Common myeloid progenitor, CD34-positive (primary cell): ENCODE measurements around the gene SYT4. TPM values are rescaled to one million over a fixed set of nuclear protein-coding genes. Genes with fewer than 3 reads are reported as not detected.
"Not testable (repeated sequence)": the region's sequence is repeated elsewhere in the genome, so short reads cannot be mapped to it uniquely, and the experiment has no call there.

Experiments
- CTCF ChIA-PET: fragments of 350-600 bp; sonication (Branson Sonifier 250); formaldehyde crosslinking; loops from one replicate; lab custom pipeline; 2021; ENCODE audit warnings: antibody characterized with exemption; lab: Charles Lee
- POLR2A ChIA-PET: fragments of 350-600 bp; sonication (Branson Sonifier 250); formaldehyde crosslinking; loops from one replicate; lab custom pipeline; 2021; ENCODE audit warnings: antibody characterized with exemption; lab: Charles Lee
- DNase-seq, 3 donors: peaks; one replicate each; pipeline versions ENCODE4 v3.0.0 to v3.0.0-alpha.2; 2013
- H3K27ac ChIP-seq, 2 experiments: 1 replicate in 1 of 2; 2 replicates in 1 of 2; pipeline ENCODE4 v1.7.0; 2013; ENCODE audit warnings: inconsistent platforms in 2 of 2, low read length in 2 of 2, mild to moderate bottlenecking in 2 of 2, low read depth in 1 of 2, moderate library complexity in 1 of 2; ENCODE audit not compliant: severe bottlenecking in 2 of 2, insufficient read depth in 1 of 2, poor library complexity in 1 of 2
- H3K27me3 ChIP-seq, 5 experiments: replicated peaks in 2 of 5; 1 replicate in 3 of 5; 2 replicates in 2 of 5; pipeline versions ENCODE4 v1.6.1 to v1.7.0; 2013; ENCODE audit warnings: low read length in 4 of 5, mild to moderate bottlenecking in 2 of 5, moderate library complexity in 2 of 5, inconsistent platforms in 1 of 5; ENCODE audit not compliant: insufficient read depth in 5 of 5, control insufficient read depth in 4 of 5
- H3K36me3 ChIP-seq, 4 experiments: 1 replicate in 2 of 4; 2 replicates in 2 of 4; pipeline versions ENCODE4 v1.6.1 to v1.7.0; 2013; ENCODE audit warnings: low read length in 3 of 4, control low read depth in 1 of 4, mild to moderate bottlenecking in 1 of 4; ENCODE audit not compliant: control insufficient read depth in 4 of 4, insufficient read depth in 4 of 4
- H3K4me1 ChIP-seq, 4 experiments: 1 replicate in 3 of 4; 2 replicates in 1 of 4; pipeline versions ENCODE4 v1.6.1 to v1.7.1; 2013; ENCODE audit warnings: low read length in 3 of 4, mild to moderate bottlenecking in 3 of 4, control low read depth in 1 of 4, inconsistent platforms in 1 of 4, moderate library complexity in 1 of 4; ENCODE audit not compliant: control insufficient read depth in 4 of 4, insufficient read depth in 4 of 4; ENCODE audit errors: control extremely low read depth in 1 of 4
- H3K4me3 ChIP-seq, 7 experiments: 1 replicate in 4 of 7; 2 replicates in 3 of 7; pipeline versions ENCODE4 v1.5.1 to v1.7.0; 2013; ENCODE audit warnings: mild to moderate bottlenecking in 7 of 7, low read length in 6 of 7, moderate library complexity in 6 of 7, inconsistent platforms in 2 of 7, low read depth in 2 of 7, control low read depth in 1 of 7; ENCODE audit not compliant: insufficient read depth in 4 of 7, control insufficient read depth in 1 of 7; ENCODE audit errors: extremely low read depth in 1 of 7
- H3K9me3 ChIP-seq, 5 experiments: 1 replicate in 4 of 5; 2 replicates in 1 of 5; pipeline versions ENCODE4 v1.6.1 to v1.7.1; 2013; ENCODE audit warnings: low read length in 4 of 5, mild to moderate bottlenecking in 2 of 5, inconsistent platforms in 1 of 5, low read depth in 1 of 5, moderate library complexity in 1 of 5; ENCODE audit not compliant: control insufficient read depth in 4 of 5, insufficient read depth in 2 of 5; ENCODE audit errors: control extremely low read depth in 1 of 5
- WGBS: methylation state at CpG from one replicate; pipeline ENCODE4 v1.1.5; 2013; ENCODE audit not compliant: insufficient coverage; 5-methylcytosine and 5-hydroxymethylcytosine counted together
- polyA plus RNA-seq: library from polyadenylated mRNA; unstranded; fragments of 120-200 nt; gene quantifications from one replicate; pipeline ENCODE4 v1.2.1, GENCODE V29; 2013

SYT4 gene
- polyA plus RNA-seq = not detected

GRCh38 chr18:43277164-43277600 lies at the start of gene SYT4:
SYT4 (minus strand) TSS chr18:43277490; CDS start chr18:43277281, 209 bp downstream.
- ChIA-PET POLR2A (no interaction called here), CTCF (no interaction called here)
- peaks cover 0 to 2% (median 0%) of the 10 kb centered on the region in 5 experiments for H3K9me3 ChIP-seq
- no peaks in the 10 kb centered on the region for H3K4me1 ChIP-seq
- peak; percentile 12 to 44 (median 42) for DNase-seq
- no peak within 1 kb of the TSS for H3K4me3 ChIP-seq
- 9% methylated on average over 19 of the region's 20 CpGs for WGBS
- no peak within 1 kb of the TSS for H3K27ac ChIP-seq
- H3K27me3 ChIP-seq = peaks cover 0 to 27% (median 9%) of the 10 kb centered on the region in 5 experiments
- H3K36me3 ChIP-seq = no peaks in the 10 kb centered on the region

- no peak for DNase-seq
- Histone ChIP-seq H3K27me3 (no peaks in the 10 kb centered on the region), H3K9me3 (no peaks in the 10 kb centered on the region), H3K36me3 (no peaks in the 10 kb centered on the region), H3K27ac (no peak overlapping the region), H3K4me3 (no peak overlapping the region), H3K4me1 (no peaks in the 10 kb centered on the region)
- WGBS = 100% methylated on average over 1 of the region's 1 CpG
- CTCF ChIA-PET = no interaction called here
- POLR2A ChIA-PET = no interaction called here
Measured at GRCh38 chr18:43322132-43322531, 44.8 kb upstream of the SYT4 start.

GRCh38 chr18:43314941-43315340 lies 37.7 kb upstream of the SYT4 start:
- Histone ChIP-seq H3K4me3 (no peak overlapping the region), H3K9me3 (no peaks in the 10 kb centered on the region), H3K27ac (no peak overlapping the region), H3K4me1 (no peaks in the 10 kb centered on the region), H3K36me3 (no peaks in the 10 kb centered on the region), H3K27me3 (peaks cover 0 to 2% (median 0%) of the 10 kb centered on the region in 5 experiments)
- CTCF ChIA-PET = no interaction called here
- POLR2A ChIA-PET = no interaction called here
- 92% methylated on average over 2 of the region's 3 CpGs for WGBS
- DNase-seq = no peak

- CTCF ChIA-PET = no interaction called here
- Histone ChIP-seq H3K27me3 (peaks cover 0 to 2% (median 0%) of the 10 kb centered on the region in 5 experiments), H3K9me3 (no peaks in the 10 kb centered on the region), H3K27ac (no peak overlapping the region), H3K4me3 (no peak overlapping the region), H3K4me1 (no peaks in the 10 kb centered on the region), H3K36me3 (no peaks in the 10 kb centered on the region)
- WGBS = no CpG with 5 or more reads among the region's 1 CpG
- no peak for DNase-seq
- POLR2A ChIA-PET = no interaction called here
Measured at GRCh38 chr18:43312891-43313290, 35.6 kb upstream of the SYT4 start.

- no peaks in the 10 kb centered on the region for H3K4me1 ChIP-seq
- H3K27me3 ChIP-seq = no peaks in the 10 kb centered on the region
- H3K36me3 ChIP-seq = no peaks in the 10 kb centered on the region
- ChIA-PET CTCF (no interaction called here), POLR2A (no interaction called here)
- no CpG with 5 or more reads among the region's 1 CpG for WGBS
- no peak overlapping the region for H3K27ac ChIP-seq
- DNase-seq = no peak
- no peak overlapping the region for H3K4me3 ChIP-seq
- H3K9me3 ChIP-seq = no peaks in the 10 kb centered on the region
Measured at GRCh38 chr18:43310239-43310638, 32.9 kb upstream of the SYT4 start.

- 60% methylated on average over 1 of the region's 2 CpGs for WGBS
- Histone ChIP-seq H3K36me3 (no peaks in the 10 kb centered on the region), H3K27ac (no peak overlapping the region), H3K27me3 (no peaks in the 10 kb centered on the region), H3K4me1 (no peaks in the 10 kb centered on the region), H3K9me3 (no peaks in the 10 kb centered on the region), H3K4me3 (no peak overlapping the region)
- ChIA-PET CTCF (no interaction called here), POLR2A (no interaction called here)
- DNase-seq = no peak
Measured at GRCh38 chr18:43303376-43303775, 26.1 kb upstream of the SYT4 start.

GRCh38 chr18:43286187-43286586 lies 8.9 kb upstream of the SYT4 start:
- H3K27me3 ChIP-seq, H3K9me3 ChIP-seq, H3K27ac ChIP-seq, DNase-seq, H3K36me3 ChIP-seq, H3K4me1 ChIP-seq, CTCF ChIA-PET, POLR2A ChIA-PET, H3K4me3 ChIP-seq: not testable (repeated sequence)
- WGBS = 90% methylated on average over 7 of the region's 11 CpGs
